K562 (cell line): ENCODE measurements around the gene ZNRF3. TPM values are rescaled to one million over a fixed set of nuclear protein-coding genes. Genes with fewer than 3 reads are reported as not detected.

Experiments
- ATAC-seq: fragments of 200-7000 bp; cut with Tn5 transposase; 3 replicates; pipeline ENCODE4 v1.9.1; 2020; ENCODE audit warnings: moderate library complexity
- BruUV-seq: library from RNA; stranded (reverse); fragments of 400-500 nt; replicated peaks from 2 replicates; lab custom pipeline; 2021; lab: Mats Ljungman, UMichigan
- CTCF ChIA-PET: fragments of 300-600 bp; formaldehyde crosslinking; extraction: SDS; loops from one replicate; lab custom pipeline; 2021; ENCODE audit warnings: low intra/inter-chr PET ratio; lab: Yijun Ruan, JAX
- POLR2A ChIA-PET: fragments of 300-600, 350-650 bp; sonication (Branson Sonifier 250); formaldehyde crosslinking; extraction: SDS; loops from one replicate; lab custom pipeline; 2021; ENCODE audit warnings: antibody characterized with exemption, inconsistent platforms; lab: Yijun Ruan, JAX
- DNase-seq, 4 experiments: peaks; one replicate each; pipeline versions ENCODE4 v3.0.0 to v3.0.0-alpha.2; 2011 to 2018; ENCODE audit warnings: low spot score in 3 of 4, mixed read lengths in 3 of 4; ENCODE audit errors: extremely low read depth in 1 of 4
- FAIRE-seq: peaks from 2 replicates; lab custom pipeline; 2011; peaks lifted over from hg19 to GRCh38; lab: Jason Lieb, UNC
- H2AFZ ChIP-seq: 2 replicates; pipeline ENCODE4 v1.6.0; 2011; ENCODE audit warnings: low read depth, low read length, control low read depth, inconsistent platforms
- H3K27ac ChIP-seq: fragments of 200-600 bp; 3 replicates; pipeline ENCODE4 v1.8.0; 2011; ENCODE audit warnings: low read depth, mild to moderate bottlenecking, control low read depth, inconsistent platforms, low read length, moderate library complexity, mixed read lengths; ENCODE audit errors: extremely low read depth
- H3K27me3 ChIP-seq, 2 experiments: fragments of 300-600 bp in 1 of 2; 2 replicates in 1 of 2; 3 replicates in 1 of 2; pipeline versions ENCODE4 v1.6.0 to v1.8.0; 2011; ENCODE audit warnings: inconsistent platforms in 2 of 2, low read length in 2 of 2, mild to moderate bottlenecking in 1 of 2, mixed read lengths in 1 of 2, moderate library complexity in 1 of 2; ENCODE audit not compliant: control insufficient read depth in 2 of 2, insufficient read depth in 2 of 2
- H3K36me3 ChIP-seq: fragments of 300-600 bp; 3 replicates; pipeline ENCODE4 v1.8.0; 2011; ENCODE audit warnings: mild to moderate bottlenecking, low read length, inconsistent platforms; ENCODE audit not compliant: control insufficient read depth, insufficient read depth
- H3K4me1 ChIP-seq, 2 experiments: fragments of 200-600 bp in 1 of 2; replicated peaks in 1 of 2; 2 replicates in 1 of 2; 3 replicates in 1 of 2; pipeline versions ENCODE4 v1.5.1 to v1.8.0; 2011; ENCODE audit warnings: inconsistent platforms in 2 of 2, low read length in 2 of 2, mild to moderate bottlenecking in 1 of 2, mixed read lengths in 1 of 2, moderate library complexity in 1 of 2; ENCODE audit not compliant: control insufficient read depth in 2 of 2, insufficient read depth in 2 of 2
- H3K4me2 ChIP-seq: 2 replicates; pipeline ENCODE4 v1.6.1; 2011; ENCODE audit warnings: low read length, control low read depth, inconsistent platforms, mixed read lengths; ENCODE audit not compliant: insufficient read depth
- H3K4me3 ChIP-seq: fragments of 200-600 bp; sonication (generic), shearing (Covaris generic); 2 replicates; pipeline ENCODE4 v1.5.1; 2016; ENCODE audit warnings: control low read depth, inconsistent platforms
- H3K79me2 ChIP-seq: fragments of 200-600 bp; 3 replicates; pipeline ENCODE4 v1.8.0; 2011; ENCODE audit warnings: low read length, inconsistent platforms; ENCODE audit not compliant: control insufficient read depth, insufficient read depth
- H3K9ac ChIP-seq, 2 experiments: 2 replicates each; pipeline versions ENCODE4 v1.6.0 to v1.6.1; 2011; ENCODE audit warnings: low read depth in 2 of 2, low read length in 2 of 2, control low read depth in 1 of 2, inconsistent platforms in 1 of 2, mild to moderate bottlenecking in 1 of 2, mixed read lengths in 1 of 2; ENCODE audit not compliant: insufficient read depth in 1 of 2
- H3K9me1 ChIP-seq: one replicate; pipeline ENCODE4 v1.6.0; 2011; ENCODE audit warnings: inconsistent platforms, mild to moderate bottlenecking, low read length, moderate library complexity; ENCODE audit not compliant: control insufficient read depth, insufficient read depth
- H3K9me3 ChIP-seq: replicated peaks from 2 replicates; pipeline ENCODE4 v1.5.1; 2011; ENCODE audit warnings: low read depth, low read length, inconsistent platforms; ENCODE audit not compliant: control insufficient read depth, insufficient read depth
- H4K20me1 ChIP-seq: replicated peaks from 2 replicates; pipeline ENCODE4 v1.6.1; 2011; ENCODE audit warnings: low read length, inconsistent platforms, mixed read lengths; ENCODE audit not compliant: control insufficient read depth, insufficient read depth
- CBX2 ChIP-seq: fragments of 200-600 bp; sonication (generic); IDR thresholded peaks from one replicate; pipeline ENCODE4 v1.6.1; 2012; ENCODE audit warnings: mild to moderate bottlenecking, low read length, inconsistent platforms; ENCODE audit not compliant: insufficient read depth, poor library complexity, severe bottlenecking
- CCNT2 ChIP-seq: IDR thresholded peaks from 2 replicates; pipeline ENCODE4 v1.6.1; 2011; ENCODE audit warnings: borderline replicate concordance, low read depth, mild to moderate bottlenecking, moderate library complexity, mixed read lengths, low read length; ENCODE audit not compliant: insufficient read length; ENCODE audit errors: extremely low read depth
- CEBPZ ChIP-seq: fragments of 150-350 bp; IDR thresholded peaks from 2 replicates; pipeline ENCODE4 v1.6.1; 2014; ENCODE audit warnings: low read depth, mild to moderate bottlenecking, low read length, borderline replicate concordance
- CTBP1 ChIP-seq: fragments of 450-650 bp; IDR thresholded peaks from 2 replicates; pipeline ENCODE4 v1.6.1; 2016; ENCODE audit warnings: borderline replicate concordance
- CTCF ChIP-seq, 3 experiments: IDR thresholded peaks in 2 of 3; conservative IDR thresholded peaks in 1 of 3; 2 replicates each; pipeline ENCODE4 v1.5.1; 2011 to 2012; ENCODE audit warnings: low read length in 3 of 3, mild to moderate bottlenecking in 3 of 3, control low read depth in 2 of 3, improper control_type of control experiment in 1 of 3, inconsistent platforms in 1 of 3, low read depth in 1 of 3, mixed read lengths in 1 of 3, moderate library complexity in 1 of 3; ENCODE audit not compliant: insufficient read depth in 2 of 3
- CXXC5 ChIP-seq: fragments of 250-450 bp; sonication (Bioruptor Pico); IDR thresholded peaks from 2 replicates; pipeline ENCODE4 v1.8.0; 2022; ENCODE audit warnings: inconsistent platforms, mild to moderate bottlenecking, moderate library complexity
- DIDO1 ChIP-seq: fragments of 450-650 bp; IDR thresholded peaks from 2 replicates; pipeline ENCODE4 v1.6.1; 2016; ENCODE audit warnings: low read depth, missing biosample characterization, missing genetic modification characterization
- LARP7 ChIP-seq: fragments of 450-650 bp; IDR thresholded peaks from 2 replicates; pipeline ENCODE4 v1.6.1; 2016
- MTF1 ChIP-seq: fragments of 250-450 bp; sonication (Bioruptor Pico); IDR thresholded peaks from 2 replicates; pipeline ENCODE4 v1.9.0; 2021; ENCODE audit warnings: moderate library complexity, mild to moderate bottlenecking, inconsistent platforms, borderline replicate concordance
- SMAD1 ChIP-seq: fragments of 150-350 bp; IDR thresholded peaks from 2 replicates; pipeline ENCODE4 v1.6.1; 2014; ENCODE audit warnings: low read length, low read depth; ENCODE audit not compliant: partially characterized antibody
- TEAD2 ChIP-seq: fragments of 450-650 bp; IDR thresholded peaks from 2 replicates; pipeline ENCODE4 v1.6.1; 2016; ENCODE audit warnings: missing genetic modification characterization, control low read depth, missing compliant biosample characterization
- WGBS: fragments of 100-300 bp; shearing (Covaris generic); methylation state at CpG from one replicate; pipeline ENCODE4 v1.1.6; 2016; ENCODE audit warnings: low coverage, mixed read lengths; ENCODE audit not compliant: insufficient coverage; ENCODE audit errors: missing lambda C conversion rate; 5-methylcytosine and 5-hydroxymethylcytosine counted together
- in situ Hi-C: fragments of 300-500 bp; cut with MboI; formaldehyde crosslinking; loops from 4 replicates; pipeline ENCODE4 v1.15.0; 2018; ENCODE audit warnings: inconsistent platforms, mixed read lengths
- intact Hi-C: fragments of 100-400 bp; cut with micrococcal nuclease; formaldehyde crosslinking; loops from 2 replicates; pipeline ENCODE4 v1.14.2; 2022
- polyA plus RNA-seq, 8 experiments: library from polyadenylated mRNA; depleted of rRNA in 4 of 8; stranded (reverse) in 5 of 8; unstranded in 3 of 8; fragments of >200 nt; fragmentation: Nextera tagmentation in 2 of 8; fragmentation: Illumina TruSeq in 1 of 8; extraction: Ambion mirVana in 2 of 8; extraction: Trizol in 1 of 8; gene quantifications; 2 replicates each; pipeline versions ENCODE4 v1.2.1 to v1.2.3, GENCODE V29; 2011 to 2014; ENCODE audit warnings: inconsistent platforms in 1 of 8, missing spikeins in 1 of 8
- total RNA-seq, 7 experiments: library from RNA; depleted of rRNA in 6 of 7; stranded (reverse); fragments of >200 nt in 6 of 7; fragmentation: Illumina TruSeq in 2 of 7; extraction: Trizol in 2 of 7; gene quantifications; 2 replicates each; pipeline versions ENCODE4 v1.2.1 to v1.2.3, GENCODE V29; 2011 to 2021; ENCODE audit warnings: low replicate concordance in 1 of 7
- TF ChIP-seq, protein P1 (sequence below): fragments of 450-650 bp; IDR thresholded peaks from 2 replicates; pipeline ENCODE4 v1.6.1; 2016; ENCODE audit warnings: missing biosample characterization, missing genetic modification characterization
- TF ChIP-seq, protein P2 (sequence below): fragments of 450-650 bp; IDR thresholded peaks from 2 replicates; pipeline ENCODE4 v1.7.0; 2016; ENCODE audit warnings: borderline replicate concordance

The ZNRF3 gene
- total and polyA plus RNA-seq, 9 of the 15 experiments (the other 6 are each of a cell fraction or from before 2014, with no cell fraction given): 0.41 to 5.9 (median 1.7) TPM

- intact Hi-C loops: loop anchor here (5.0 kb wide), 2 partner anchors 203 to 442 kb away; no protein-coding TSS in a partner anchor
- peaks cover 0 to 1% of the 10 kb centered on the region in 2 experiments; a peak in 3 of 5 replicates for H3K4me1 ChIP-seq
- TF ChIP-seq LARP7 (no peak), TEAD2 (tag) (no peak), CBX2 (no peak), CTCF (IDR thresholded peaks at IDR 0.05 in 2 of 3, conservative IDR thresholded peaks at IDR 0.05 in 1 of 3; ENCODE audit: insufficient read depth in 2 of 3, low read depth in 1 of 3, low read length in 3 of 3) (no peak), CEBPZ (no peak), MTF1 (no peak), CCNT2 (no peak), SMAD1 (no peak), CTBP1 (no peak), CXXC5 (CRISPR knock-in tag) (no peak), DIDO1 (tag) (no peak)
- TF ChIP-seq, protein P1, sequence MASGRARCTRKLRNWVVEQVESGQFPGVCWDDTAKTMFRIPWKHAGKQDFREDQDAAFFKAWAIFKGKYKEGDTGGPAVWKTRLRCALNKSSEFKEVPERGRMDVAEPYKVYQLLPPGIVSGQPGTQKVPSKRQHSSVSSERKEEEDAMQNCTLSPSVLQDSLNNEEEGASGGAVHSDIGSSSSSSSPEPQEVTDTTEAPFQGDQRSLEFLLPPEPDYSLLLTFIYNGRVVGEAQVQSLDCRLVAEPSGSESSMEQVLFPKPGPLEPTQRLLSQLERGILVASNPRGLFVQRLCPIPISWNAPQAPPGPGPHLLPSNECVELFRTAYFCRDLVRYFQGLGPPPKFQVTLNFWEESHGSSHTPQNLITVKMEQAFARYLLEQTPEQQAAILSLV (tag): no peak
- TF ChIP-seq, protein P2, sequence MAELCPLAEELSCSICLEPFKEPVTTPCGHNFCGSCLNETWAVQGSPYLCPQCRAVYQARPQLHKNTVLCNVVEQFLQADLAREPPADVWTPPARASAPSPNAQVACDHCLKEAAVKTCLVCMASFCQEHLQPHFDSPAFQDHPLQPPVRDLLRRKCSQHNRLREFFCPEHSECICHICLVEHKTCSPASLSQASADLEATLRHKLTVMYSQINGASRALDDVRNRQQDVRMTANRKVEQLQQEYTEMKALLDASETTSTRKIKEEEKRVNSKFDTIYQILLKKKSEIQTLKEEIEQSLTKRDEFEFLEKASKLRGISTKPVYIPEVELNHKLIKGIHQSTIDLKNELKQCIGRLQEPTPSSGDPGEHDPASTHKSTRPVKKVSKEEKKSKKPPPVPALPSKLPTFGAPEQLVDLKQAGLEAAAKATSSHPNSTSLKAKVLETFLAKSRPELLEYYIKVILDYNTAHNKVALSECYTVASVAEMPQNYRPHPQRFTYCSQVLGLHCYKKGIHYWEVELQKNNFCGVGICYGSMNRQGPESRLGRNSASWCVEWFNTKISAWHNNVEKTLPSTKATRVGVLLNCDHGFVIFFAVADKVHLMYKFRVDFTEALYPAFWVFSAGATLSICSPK: no peak
Observed at GRCh38 chr22:29043906-29044575, 160.7 kb downstream of the ZNRF3 start.

More at GRCh38 chr22:29043906-29044575, 160.7 kb downstream of the ZNRF3 start:
- in situ Hi-C loops: no loop called here
- 90% methylated on average over 6 of the region's 7 CpGs for WGBS
- H3K4me3 ChIP-seq: no peak overlapping the region
- no peaks in the 10 kb centered on the region for H4K20me1 ChIP-seq
- no peak overlapping the region for H3K9ac ChIP-seq
- H3K4me2 ChIP-seq: no peak overlapping the region
- H3K9me1 ChIP-seq: no peaks in the 10 kb centered on the region
- ChIA-PET CTCF (no interaction called here), POLR2A (interaction anchor here (1.2 to 1.4 kb wide), 2 partner anchors 13 to 192 kb away, joined by 3 to 5 read pairs; no protein-coding TSS in a partner anchor)
- no peaks in the 10 kb centered on the region for H3K27me3 ChIP-seq
- H2AFZ ChIP-seq: no peak overlapping the region
- peaks cover 42% of the 10 kb centered on the region; the same call in 2 of the 3 replicates for H3K36me3 ChIP-seq
- H3K79me2 ChIP-seq: no peaks in the 10 kb centered on the region
- FAIRE-seq (no peak), DNase-seq (no peak), ATAC-seq (no peak)
- no peaks in the 10 kb centered on the region for H3K9me3 ChIP-seq
- no peak overlapping the region for H3K27ac ChIP-seq
- no TSS peak for BruUV-seq
